Measurements from ENCODE around the gene C19orf53.
"Not testable (repeated sequence)": the region's sequence is repeated elsewhere in the genome, so short reads cannot be mapped to it uniquely, and the experiment has no call there.

C19orf53 gene

GRCh38 chr19:13764101-13764807 is 10.0 kb upstream of the C19orf53 start, which contains the start of gene MRI1:
TSS of gene MRI1 (plus strand) at chr19:13764522. CDS start at chr19:13764589, 67 bp downstream.
- peak; percentile 69 for DNase-seq

GRCh38 chr19:13764821-13765394 is 9.3 kb upstream of the C19orf53 start:
- DNase-seq: peak; percentile 34

GRCh38 chr19:13765395-13766094 is 8.7 kb upstream of the C19orf53 start:
- no peak for DNase-seq

GRCh38 chr19:13766095-13766481 is 8.2 kb upstream of the C19orf53 start:
- no peak for DNase-seq

GRCh38 chr19:13768510-13768909 is 5.7 kb upstream of the C19orf53 start:
- DNase-seq: no peak

GRCh38 chr19:13770013-13770635 is 4.1 kb upstream of the C19orf53 start:
- DNase-seq: no peak

- no peak for DNase-seq
Measured at GRCh38 chr19:13778398-13778797, 4.1 kb downstream of the C19orf53 start.

- DNase-seq: no peak
Measured at GRCh38 chr19:13778847-13779246, 4.6 kb downstream of the C19orf53 start.

- not testable (repeated sequence) for DNase-seq
Measured at GRCh38 chr19:13779794-13780193, 5.5 kb downstream of the C19orf53 start.

- DNase-seq: no peak
Measured at GRCh38 chr19:13781547-13781946, 7.3 kb downstream of the C19orf53 start.

- no peak for DNase-seq
Measured at GRCh38 chr19:13782537-13782936, 8.3 kb downstream of the C19orf53 start.

GRCh38 chr19:13783565-13784500 is 9.6 kb downstream of the C19orf53 start:
- no peak for DNase-seq

- DNase-seq: peak; percentile 71
Measured at GRCh38 chr19:13784731-13785452, 10.6 kb downstream of the C19orf53 start.

GRCh38 chr19:13788991-13789390 is 14.7 kb downstream of the C19orf53 start:
- DNase-seq: no peak

GRCh38 chr19:13790354-13790753 is 16.1 kb downstream of the C19orf53 start:
- no peak for DNase-seq

- DNase-seq: not testable (repeated sequence)
Measured at GRCh38 chr19:13793317-13793716, 19.1 kb downstream of the C19orf53 start.

- DNase-seq: no peak
Measured at GRCh38 chr19:13794398-13794756, 20.1 kb downstream of the C19orf53 start.

GRCh38 chr19:13794757-13795589 is 20.7 kb downstream of the C19orf53 start, which contains the start of gene ZSWIM4:
TSS of gene ZSWIM4 (plus strand) at chr19:13795443. CDS start at chr19:13795649, 206 bp downstream.
- peak; percentile 91 for DNase-seq

- no peak for DNase-seq
Measured at GRCh38 chr19:13795595-13796300, 21.5 kb downstream of the C19orf53 start.

All from stimulated activated CD4-positive, alpha-beta T cell treated with anti-CD3 and anti-CD28 coated beads, Interleukin-12 subunit alpha, Interleukin-12 subunit beta, amount 100 ng/mL, for 4 hours (primary cell).